ENCODE data around the gene ZNF532. TPM values are rescaled to one million over a fixed set of nuclear protein-coding genes. Genes with fewer than 3 reads are reported as not detected.

Gene ZNF532
- polyA plus RNA-seq, 3 donors = 0.76 to 18.5 (median 1.7) TPM

DNA sequence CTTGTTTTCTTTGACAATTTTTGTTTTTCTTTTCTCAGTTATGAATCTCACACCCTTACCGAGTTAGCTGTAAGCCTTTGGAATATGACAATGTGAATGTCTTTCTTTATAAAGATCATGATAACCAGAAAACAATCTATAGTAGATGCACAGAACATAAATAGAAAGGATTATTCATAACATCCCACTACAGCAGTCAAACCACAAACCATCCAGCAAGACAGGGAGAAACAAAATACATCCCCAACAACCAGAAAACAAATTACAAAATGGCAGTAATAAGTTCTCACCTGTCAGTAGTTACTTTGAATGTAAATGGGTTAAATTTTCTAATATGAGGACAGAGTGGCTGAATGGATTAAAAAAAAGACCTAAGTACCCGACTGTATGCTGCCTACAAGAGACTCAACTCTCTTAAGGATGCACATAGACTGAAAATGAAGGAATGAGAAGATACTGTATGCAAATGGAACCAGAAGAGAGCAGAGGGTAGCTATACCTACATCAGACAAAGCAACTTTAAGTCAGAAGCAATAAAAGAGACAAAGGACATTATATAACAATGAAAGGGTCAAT lies 124.6 kb downstream of the ZNF532 start:
- Histone ChIP-seq H2AFZ (ENCODE audit: insufficient read depth, low read depth, low read length, poor library complexity, severe bottlenecking) (no peak overlapping the region), H3K4me2 (replicated peaks; ENCODE audit: extremely low read depth, low read length, poor library complexity, severe bottlenecking) (no peak overlapping the region), H3K79me2 (ENCODE audit: insufficient read depth, low read length) (no peaks in the 10 kb centered on the region), H4K20me1 (ENCODE audit: insufficient read depth, low read length) (no peaks in the 10 kb centered on the region), H3K4me1 (ENCODE audit: control insufficient read depth in 1 of 2, insufficient read depth in 2 of 2, low read length in 2 of 2) (no peaks in the 10 kb centered on the region), H3K9ac (ENCODE audit: insufficient read depth, low read length, poor library complexity, severe bottlenecking) (no peak overlapping the region), H3K36me3 (replicated peaks in 1 of 2; ENCODE audit: control insufficient read depth in 1 of 2, insufficient read depth in 2 of 2, low read length in 2 of 2) (no peaks in the 10 kb centered on the region), H3K9me3 (replicated peaks in 1 of 2; ENCODE audit: control insufficient read depth in 1 of 2, insufficient read depth in 1 of 2, low read length in 2 of 2) (peaks cover 0 to 2% of the 10 kb centered on the region in 2 donors), H3K27me3 (ENCODE audit: control insufficient read depth in 2 of 2, insufficient read depth in 2 of 2, low read length in 2 of 2) (no peaks in the 10 kb centered on the region), H3K4me3 (replicated peaks in 1 of 3; ENCODE audit: low read depth in 2 of 3, low read length in 3 of 3) (no peak overlapping the region), H3K27ac (ENCODE audit: low read depth in 1 of 2, low read length in 2 of 2) (no peak overlapping the region)
- Mint-ChIP-seq H3K4me3 (no peak overlapping the region), H3K27me3 (ENCODE audit: low read depth in 3 of 3) (no peaks in the 10 kb centered on the region), H3K36me3 (no peaks in the 10 kb centered on the region), H3K27ac (no peak overlapping the region), H3K4me1 (peaks cover 12% of the 10 kb centered on the region), H3K9me3 (peaks cover 2 to 19% (median 8%) of the 10 kb centered on the region in 7 donors)
- DNase-seq = no peak
- intact Hi-C loops (cut with micrococcal nuclease) = no loop called here
- WGBS (ENCODE audit: insufficient coverage) = no CpG with 5 or more reads among the region's 2 CpGs
- TF ChIP-seq, protein P1, sequence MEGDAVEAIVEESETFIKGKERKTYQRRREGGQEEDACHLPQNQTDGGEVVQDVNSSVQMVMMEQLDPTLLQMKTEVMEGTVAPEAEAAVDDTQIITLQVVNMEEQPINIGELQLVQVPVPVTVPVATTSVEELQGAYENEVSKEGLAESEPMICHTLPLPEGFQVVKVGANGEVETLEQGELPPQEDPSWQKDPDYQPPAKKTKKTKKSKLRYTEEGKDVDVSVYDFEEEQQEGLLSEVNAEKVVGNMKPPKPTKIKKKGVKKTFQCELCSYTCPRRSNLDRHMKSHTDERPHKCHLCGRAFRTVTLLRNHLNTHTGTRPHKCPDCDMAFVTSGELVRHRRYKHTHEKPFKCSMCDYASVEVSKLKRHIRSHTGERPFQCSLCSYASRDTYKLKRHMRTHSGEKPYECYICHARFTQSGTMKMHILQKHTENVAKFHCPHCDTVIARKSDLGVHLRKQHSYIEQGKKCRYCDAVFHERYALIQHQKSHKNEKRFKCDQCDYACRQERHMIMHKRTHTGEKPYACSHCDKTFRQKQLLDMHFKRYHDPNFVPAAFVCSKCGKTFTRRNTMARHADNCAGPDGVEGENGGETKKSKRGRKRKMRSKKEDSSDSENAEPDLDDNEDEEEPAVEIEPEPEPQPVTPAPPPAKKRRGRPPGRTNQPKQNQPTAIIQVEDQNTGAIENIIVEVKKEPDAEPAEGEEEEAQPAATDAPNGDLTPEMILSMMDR (IDR thresholded peaks at IDR 0.05) = no peak

DNA sequence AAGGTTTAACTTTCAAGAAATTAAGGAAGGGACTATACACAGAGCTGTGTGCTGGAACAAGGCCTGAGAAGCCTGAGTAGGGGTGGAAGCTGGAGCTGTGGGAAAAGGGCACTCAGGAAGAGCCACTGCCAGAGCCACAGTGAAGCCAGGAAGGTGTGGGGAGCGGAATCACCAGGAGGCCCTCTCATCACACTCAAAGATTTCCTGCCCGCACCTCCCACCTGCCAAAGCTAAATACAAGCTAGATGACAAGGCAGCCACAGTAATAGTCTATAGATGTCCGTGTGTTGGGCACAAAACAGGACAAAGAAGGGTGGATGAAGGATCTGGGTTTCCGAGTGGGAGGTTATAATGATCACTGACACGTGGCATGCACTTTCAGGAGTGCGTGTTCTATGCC lies 126.0 kb downstream of the ZNF532 start:
- Histone ChIP-seq H3K4me3 (replicated peaks in 1 of 3; ENCODE audit: low read depth in 2 of 3, low read length in 3 of 3) (no peak overlapping the region), H3K4me2 (replicated peaks; ENCODE audit: extremely low read depth, low read length, poor library complexity, severe bottlenecking) (no peak overlapping the region), H3K9me3 (replicated peaks in 1 of 2; ENCODE audit: control insufficient read depth in 1 of 2, insufficient read depth in 1 of 2, low read length in 2 of 2) (peaks cover 0 to 2% of the 10 kb centered on the region in 2 donors), H4K20me1 (ENCODE audit: insufficient read depth, low read length) (no peaks in the 10 kb centered on the region), H3K4me1 (ENCODE audit: control insufficient read depth in 1 of 2, insufficient read depth in 2 of 2, low read length in 2 of 2) (no peaks in the 10 kb centered on the region), H3K9ac (ENCODE audit: insufficient read depth, low read length, poor library complexity, severe bottlenecking) (no peak overlapping the region), H3K36me3 (replicated peaks in 1 of 2; ENCODE audit: control insufficient read depth in 1 of 2, insufficient read depth in 2 of 2, low read length in 2 of 2) (no peaks in the 10 kb centered on the region), H2AFZ (ENCODE audit: insufficient read depth, low read depth, low read length, poor library complexity, severe bottlenecking) (no peak overlapping the region), H3K79me2 (ENCODE audit: insufficient read depth, low read length) (no peaks in the 10 kb centered on the region), H3K27me3 (ENCODE audit: control insufficient read depth in 2 of 2, insufficient read depth in 2 of 2, low read length in 2 of 2) (no peaks in the 10 kb centered on the region), H3K27ac (ENCODE audit: low read depth in 1 of 2, low read length in 2 of 2) (no peak overlapping the region)
- DNase-seq = no peak
- Mint-ChIP-seq H3K4me3 (no peak overlapping the region), H3K36me3 (no peaks in the 10 kb centered on the region), H3K9me3 (peaks cover 2 to 19% (median 8%) of the 10 kb centered on the region in 7 donors), H3K27me3 (ENCODE audit: low read depth in 3 of 3) (peaks cover 0 to 4% (median 1%) of the 10 kb centered on the region in 3 donors), H3K4me1 (peaks cover 12% of the 10 kb centered on the region), H3K27ac (no peak overlapping the region)
- 100% methylated on average over 1 of the region's 6 CpGs for whole genome bisulfite sequencing (ENCODE audit: insufficient coverage)
- intact Hi-C loops (cut with micrococcal nuclease) = no loop called here
- TF ChIP-seq, protein P1 (IDR thresholded peaks at IDR 0.05) = no peak

All from CD14-positive monocyte (primary cell).